NCI-H69 (cell line): ENCODE data around the gene CCDC178.
"Not testable (repeated sequence)": the region's sequence is repeated elsewhere in the genome, so short reads cannot be mapped to it uniquely, and the experiment has no call there.

Experiments
- DNase-seq: peaks from one replicate; lab custom pipeline; 2025; lab: John Stamatoyannopoulos, UW

Gene CCDC178

DNA sequence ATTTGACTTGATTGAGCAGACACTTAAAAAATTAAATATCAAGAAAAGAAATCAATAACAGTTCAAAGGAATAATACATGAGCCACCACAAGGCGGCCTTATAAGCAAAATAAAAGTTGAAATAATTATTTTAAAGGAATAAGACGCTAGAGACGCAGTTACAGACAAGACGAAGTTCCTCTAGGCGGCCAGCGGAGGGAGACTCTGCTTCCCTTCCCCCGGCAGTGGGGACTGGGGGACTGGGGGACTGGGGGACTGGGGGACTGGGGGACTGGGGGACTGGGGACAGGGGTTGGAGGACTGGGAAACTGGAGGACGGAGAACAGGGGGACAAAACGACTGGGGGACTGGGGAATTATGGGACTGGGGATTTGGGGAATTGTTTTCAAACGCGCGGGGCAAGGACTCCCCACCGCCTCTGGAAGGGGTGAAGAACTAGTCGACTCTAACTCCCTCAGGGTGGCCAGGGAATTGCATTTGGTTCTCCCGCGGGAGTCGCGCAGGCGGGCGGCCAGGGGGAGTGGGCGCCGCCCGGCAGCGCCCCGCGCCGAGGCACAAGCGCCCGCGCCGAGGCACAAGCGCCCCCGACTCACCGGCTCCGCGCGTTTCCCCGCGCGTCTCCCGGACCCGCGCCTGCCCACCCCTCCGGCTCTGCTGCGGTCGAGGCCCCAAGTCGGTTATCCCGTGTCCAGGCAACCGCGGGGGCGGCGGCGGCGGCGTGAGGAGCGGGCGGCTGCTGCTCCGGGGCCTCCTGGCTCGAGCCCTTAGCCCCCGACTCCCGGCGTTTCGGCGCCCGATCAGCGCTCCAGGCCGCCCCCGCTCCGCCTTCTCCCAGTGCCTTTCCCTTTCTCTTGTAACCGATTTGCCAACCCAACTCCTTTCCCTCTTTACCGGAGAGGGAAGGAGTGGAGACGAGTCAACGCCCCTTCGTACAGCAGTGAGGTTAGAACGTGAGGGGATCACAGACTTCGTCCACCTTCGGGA lies at the start of gene CCDC178:
Gene CCDC178, minus strand, starts transcription at position 662 of the 984 bp plus-strand sequence. CDS start 28,633 bp downstream, outside the sequence.
- DNase-seq: peak; percentile 93

DNA sequence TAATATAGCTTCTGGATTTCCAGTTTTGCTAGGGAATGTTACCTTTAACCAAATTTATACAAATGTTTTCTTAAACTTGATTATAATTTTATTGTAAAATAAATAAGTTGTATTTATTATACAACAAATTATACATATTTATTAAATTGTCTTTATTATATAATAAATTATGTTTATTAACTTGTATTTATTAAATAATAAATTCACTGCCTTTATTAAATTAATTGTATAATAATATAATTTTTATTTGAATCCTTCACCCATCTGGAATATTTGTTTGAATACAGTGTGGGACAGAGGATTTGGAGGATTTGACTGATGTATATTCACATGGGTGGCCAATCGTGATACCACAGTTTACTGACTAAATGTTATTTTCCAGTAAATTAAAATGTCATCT lies 43.4 kb upstream of the CCDC178 start:
- no peak for DNase-seq

DNA sequence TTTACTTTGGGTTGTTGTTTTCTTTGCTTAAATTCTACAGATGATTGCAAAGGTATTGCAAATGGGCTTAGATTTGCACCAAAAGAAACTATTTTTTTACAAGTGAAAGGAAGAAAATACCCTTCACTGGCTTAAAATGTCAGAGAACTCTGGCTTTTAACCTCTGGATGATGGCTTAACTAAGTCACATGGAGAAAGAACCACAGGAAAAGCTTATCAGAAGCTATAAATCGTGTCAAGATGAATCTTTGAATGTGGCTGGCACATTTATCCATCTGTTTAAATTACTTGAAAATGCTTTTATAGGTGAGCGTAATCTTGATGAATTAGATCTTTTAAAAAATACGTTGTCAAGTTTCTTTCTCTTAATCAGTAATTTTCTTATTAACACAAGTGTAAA lies 32.0 kb upstream of the CCDC178 start:
- DNase-seq: no peak

DNA sequence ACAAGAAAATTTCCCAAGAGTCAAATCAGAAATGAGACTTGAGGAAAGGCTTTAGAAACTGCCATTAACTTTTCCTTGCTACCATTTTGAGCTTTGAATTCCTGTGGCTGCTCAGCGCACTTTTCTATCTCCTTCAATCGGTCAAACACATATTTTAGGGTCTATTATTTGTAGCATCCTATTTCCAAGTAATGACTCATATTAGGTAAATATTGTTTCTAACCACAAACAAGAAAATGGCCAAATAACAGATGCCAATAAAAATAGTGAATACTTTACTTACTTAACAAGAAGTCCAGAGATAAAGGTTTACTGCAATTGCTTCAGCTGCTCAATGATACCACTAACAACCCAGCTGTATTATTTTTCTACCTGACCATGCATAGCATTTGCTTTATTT lies 29.7 kb upstream of the CCDC178 start:
- no peak for DNase-seq

DNA sequence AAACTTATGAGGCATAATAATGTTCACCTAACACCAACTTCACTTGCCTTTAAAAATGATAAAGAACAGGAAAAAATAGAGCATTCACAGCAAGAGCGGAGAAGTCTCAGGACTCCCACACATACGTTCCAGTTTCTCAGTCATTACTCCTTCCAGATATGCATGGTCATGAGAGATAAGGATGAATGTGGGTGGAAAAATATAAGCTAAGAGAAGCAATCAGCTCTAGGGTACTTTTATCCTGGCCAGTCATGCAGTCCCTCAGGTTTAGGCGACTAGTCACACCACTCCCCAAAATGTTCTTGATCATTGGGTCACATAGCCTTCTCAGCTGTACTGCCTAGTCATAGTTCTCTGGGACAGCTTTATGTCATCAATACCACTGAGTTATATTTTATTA lies 29.2 kb upstream of the CCDC178 start:
- DNase-seq: no peak

DNA sequence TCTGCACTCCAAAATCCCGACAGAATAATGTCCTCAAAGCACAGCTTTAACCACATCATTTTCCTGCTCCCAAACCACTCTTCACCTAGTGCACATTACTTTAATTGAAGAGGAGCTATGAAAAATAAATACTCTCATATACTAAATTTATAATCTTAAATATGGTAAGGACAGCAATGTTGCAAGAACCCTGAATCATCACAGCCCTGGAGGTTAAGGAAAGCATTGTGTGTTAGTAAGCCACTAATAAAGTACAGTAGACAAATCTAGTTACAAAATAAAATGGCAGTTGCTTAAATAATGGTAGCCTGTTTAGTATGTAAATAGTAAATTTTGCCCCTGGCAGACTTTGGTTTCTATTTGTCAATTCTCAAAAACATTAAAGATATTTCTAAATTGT lies 27.0 kb upstream of the CCDC178 start:
- no peak for DNase-seq

GRCh38 chr18:33466822-33467221 lies 26.3 kb upstream of the CCDC178 start:
- no peak for DNase-seq

- DNase-seq: no peak
Observed at GRCh38 chr18:33460681-33461080, 20.2 kb upstream of the CCDC178 start.

DNA sequence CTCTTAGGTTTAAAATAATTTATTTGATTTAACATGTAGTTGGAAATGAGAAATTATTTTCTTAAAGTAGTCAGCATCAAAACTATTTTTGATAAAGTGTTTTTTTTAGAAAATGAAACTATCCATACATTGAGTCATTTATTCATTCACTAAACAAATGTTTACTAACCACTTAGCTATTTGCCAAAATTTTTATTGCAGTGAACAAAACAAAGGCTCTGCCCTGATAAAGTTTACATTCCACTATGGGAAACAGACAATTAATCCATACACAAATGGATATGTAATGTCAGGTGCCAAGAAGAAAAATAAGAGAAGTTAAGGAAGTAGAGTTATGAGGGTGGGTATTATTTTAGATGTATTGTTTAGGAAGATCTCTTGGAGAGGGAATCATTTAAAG lies 19.1 kb upstream of the CCDC178 start:
- DNase-seq: peak; percentile 81

- peak; percentile 79 for DNase-seq
Observed at GRCh38 chr18:33446604-33447003, 6.1 kb upstream of the CCDC178 start.

GRCh38 chr18:33444709-33445108 lies 4.2 kb upstream of the CCDC178 start:
- DNase-seq: peak; percentile 34

DNA sequence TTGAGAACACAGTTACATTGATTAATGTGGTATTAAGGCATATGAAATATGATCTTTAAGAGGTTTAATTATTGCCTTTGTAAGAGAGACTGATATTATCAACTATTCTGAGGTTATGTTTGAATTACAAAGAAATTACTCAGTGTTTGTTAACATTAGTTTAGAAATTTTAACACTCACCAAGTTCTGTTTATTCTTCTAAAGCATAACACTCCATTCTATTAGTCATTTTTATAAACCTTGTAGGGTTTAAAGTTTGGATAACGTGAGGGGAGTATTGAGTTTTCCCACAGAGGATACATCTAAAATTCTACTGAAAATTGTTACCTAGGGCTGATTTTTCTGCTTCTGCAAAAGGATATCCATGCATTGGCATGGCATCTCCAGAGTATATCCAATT lies 7.7 kb downstream of the CCDC178 start:
- DNase-seq: no peak

DNA sequence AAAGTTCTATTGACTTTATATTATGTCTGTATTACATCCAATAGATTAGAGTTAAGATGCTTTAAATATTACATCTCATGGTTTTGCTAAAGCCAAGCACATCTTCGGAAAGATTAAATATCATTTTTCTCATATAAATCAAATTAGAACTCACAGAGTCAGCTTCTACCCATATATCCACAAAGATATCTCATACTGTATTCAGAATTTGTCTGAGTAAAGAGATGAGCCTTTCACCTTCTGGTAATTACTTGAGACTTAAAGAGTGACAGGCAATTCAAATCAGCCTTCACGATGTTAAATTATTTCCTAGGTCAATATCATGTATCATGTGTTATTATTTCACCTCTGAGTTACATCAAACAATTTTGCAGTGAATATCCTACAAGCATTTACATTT lies 13.0 kb downstream of the CCDC178 start:
- DNase-seq: no peak

DNA sequence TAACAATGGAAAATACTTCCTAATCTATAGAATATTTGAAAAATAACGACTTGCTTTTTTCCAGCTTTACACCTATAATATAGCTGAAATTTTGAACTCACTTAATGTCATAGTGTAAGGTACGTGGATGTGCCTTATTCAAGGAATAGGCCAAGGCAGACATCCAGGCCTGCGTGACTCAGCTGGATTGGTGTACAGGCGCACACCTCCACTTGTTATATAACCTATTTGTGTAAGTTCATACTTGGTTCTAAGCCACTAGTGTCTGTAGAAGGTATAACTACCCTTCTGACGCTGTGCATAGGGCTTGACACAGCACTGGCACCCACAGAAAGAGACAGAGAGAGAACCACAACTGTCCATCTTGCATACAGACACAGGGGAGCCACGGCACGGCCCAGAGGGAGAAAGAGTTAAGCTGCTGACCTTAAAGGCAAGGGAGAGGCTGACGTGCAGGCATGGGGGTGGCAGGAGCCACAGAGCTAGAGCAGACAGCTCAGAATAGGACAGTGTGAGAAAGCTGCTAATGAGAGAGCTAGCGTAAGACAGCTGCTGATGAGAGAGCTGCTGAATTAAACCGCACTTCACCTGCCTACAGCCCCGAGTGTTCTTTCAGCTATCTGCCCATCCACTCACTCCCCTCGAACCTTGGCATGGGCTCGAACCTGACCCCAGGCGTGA lies 16.1 kb downstream of the CCDC178 start:
- DNase-seq: no peak

DNA sequence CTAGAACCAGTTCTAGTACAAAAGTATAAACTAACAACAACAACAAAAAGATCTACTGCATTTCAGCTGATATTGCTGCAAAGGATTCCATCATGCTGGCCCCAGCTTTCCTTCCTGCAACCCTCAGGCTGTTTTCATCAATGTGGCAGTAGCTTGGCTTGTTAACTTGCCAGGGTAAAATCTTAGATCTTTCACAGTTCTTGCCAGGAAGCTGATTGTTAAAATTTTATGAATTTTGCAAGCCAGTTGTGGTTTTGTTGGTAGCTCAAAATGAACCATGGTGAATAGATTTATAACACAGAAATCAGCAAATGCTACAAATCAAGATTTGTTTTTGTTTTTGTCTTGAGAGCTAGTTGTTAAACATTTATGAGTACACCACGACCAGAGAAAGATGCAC lies 19.3 kb downstream of the CCDC178 start:
- no peak for DNase-seq

- DNase-seq: peak; percentile 51
Observed at GRCh38 chr18:33404244-33404873, 36.2 kb downstream of the CCDC178 start.

DNA sequence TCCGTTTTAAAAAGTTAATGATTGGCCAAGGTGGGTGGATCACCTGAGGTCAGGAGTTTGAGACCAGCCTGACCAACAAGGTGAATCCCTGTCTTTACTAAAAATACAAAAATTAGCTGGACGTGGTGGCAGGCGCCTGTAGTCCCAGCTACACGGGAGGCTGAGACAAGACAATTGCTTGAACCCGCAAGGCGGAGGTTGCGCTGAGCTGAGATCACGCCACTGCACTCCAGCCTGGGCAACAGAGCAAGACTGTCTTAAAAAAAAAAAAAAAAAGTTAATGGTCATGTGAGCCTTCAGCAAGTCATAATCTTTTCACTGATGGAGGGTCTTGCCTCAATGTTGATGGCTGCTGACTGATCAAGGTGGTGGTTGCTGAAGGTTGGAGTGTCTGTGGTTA lies 41.6 kb downstream of the CCDC178 start:
- DNase-seq: not testable (repeated sequence)

GRCh38 chr18:33375829-33376228 lies 64.7 kb downstream of the CCDC178 start:
- peak; percentile 64 for DNase-seq

- DNase-seq: peak; percentile 77
Observed at GRCh38 chr18:33372442-33372841, 68.1 kb downstream of the CCDC178 start.

DNA sequence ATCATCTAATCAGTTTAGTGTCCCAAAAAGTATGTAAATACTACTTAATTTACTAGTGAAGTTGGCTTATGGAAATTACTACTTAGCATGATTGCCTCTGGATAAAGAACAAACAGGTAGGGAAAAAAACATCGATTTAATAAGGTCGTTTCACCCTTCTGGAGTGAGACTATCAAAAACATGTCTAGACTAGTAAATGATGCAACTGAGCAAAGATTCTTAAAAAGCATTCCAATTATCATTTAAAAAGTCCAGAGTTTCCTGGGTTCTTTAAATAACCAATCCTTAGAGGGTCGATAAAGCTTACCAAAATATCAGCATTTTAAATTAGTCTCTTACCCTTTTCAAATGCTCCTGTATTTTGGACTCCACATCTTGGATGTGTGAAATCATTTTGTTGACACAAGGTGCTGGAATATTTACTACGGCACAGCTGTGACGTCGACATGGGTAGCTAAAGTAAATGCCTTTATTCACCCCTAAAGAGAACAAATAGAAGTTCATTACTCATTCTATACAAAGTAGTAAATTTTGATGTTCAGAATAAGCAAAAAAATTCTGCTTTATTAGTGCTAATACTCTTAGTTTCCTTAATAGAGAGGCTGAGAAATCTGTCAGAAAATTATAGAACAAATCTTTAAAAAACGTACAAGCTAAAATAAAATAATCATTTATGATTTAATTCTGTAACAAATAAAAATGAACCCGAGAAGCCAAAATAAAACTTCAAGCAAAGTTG lies 70.6 kb downstream of the CCDC178 start:
- peak; percentile 97 for DNase-seq

GRCh38 chr18:33356735-33357134 lies 83.8 kb downstream of the CCDC178 start:
- no peak for DNase-seq

- DNase-seq: peak; percentile 77
Observed at GRCh38 chr18:33355756-33356155, 84.8 kb downstream of the CCDC178 start.
